Vein endothelial cell (primary cell): ENCODE measurements around the gene SLC66A1. TPM values are rescaled to one million over a fixed set of nuclear protein-coding genes. Genes with fewer than 3 reads are reported as not detected.

Experiments
- small RNA-seq: library from RNA; depleted of rRNA; stranded (forward); fragments of <200 nt; gene quantifications from one replicate; pipeline ENCODE3, GENCODE V24; 2012
- total RNA-seq: library from RNA; depleted of rRNA; stranded (reverse); fragments of >200 nt; gene quantifications from 2 replicates; pipeline ENCODE4 v1.2.3, GENCODE V29; 2012

SLC66A1 gene
- 15.4 and 18.2 TPM in 2 replicates for total RNA-seq

DNA sequence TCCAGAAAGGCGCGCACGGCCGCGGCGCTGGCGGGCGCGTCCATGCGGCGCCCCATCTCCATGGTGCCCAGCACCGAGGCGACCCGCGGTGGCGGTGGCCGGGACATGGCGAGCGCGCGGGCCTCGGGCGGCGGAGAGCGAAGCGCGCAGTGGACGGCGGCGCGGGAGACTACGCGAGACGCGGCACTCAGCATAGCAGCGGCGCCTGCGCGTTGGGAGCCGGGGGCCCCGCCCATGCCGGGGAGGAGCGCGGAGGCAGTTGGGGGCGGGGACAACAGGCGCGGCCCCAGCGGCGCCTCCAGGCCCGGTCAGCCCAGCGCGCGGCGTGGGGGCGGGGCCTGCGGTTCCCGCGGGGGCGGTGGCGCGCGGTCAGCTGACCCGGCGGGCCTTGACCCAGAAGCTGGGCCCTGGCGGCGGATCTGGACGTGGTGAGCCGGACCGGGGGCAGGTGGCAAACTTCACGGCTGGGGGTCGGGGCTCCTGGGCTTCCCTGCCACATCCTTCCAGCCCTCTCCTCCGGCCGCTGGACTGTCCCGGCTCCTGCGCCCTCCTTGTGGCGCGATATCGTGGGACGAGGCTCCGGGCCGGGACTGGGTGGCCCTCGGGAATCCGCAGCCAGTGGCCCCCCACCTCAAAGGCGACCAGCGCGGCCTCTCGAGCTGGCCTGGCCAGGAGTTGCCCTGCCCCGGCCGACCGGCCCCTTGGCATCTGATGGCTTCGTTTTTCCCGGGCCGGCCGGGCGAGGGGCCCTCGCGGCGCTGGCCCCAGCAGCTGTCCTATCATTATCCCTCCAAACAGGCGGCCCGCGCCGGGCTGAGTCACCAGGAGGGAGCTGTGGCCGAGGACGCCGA lies at the start of gene SLC66A1, which contains the start of gene AKR7A2:
Gene SLC66A1 (plus strand): TSS at position 396 of the 851 bp plus-strand sequence. CDS start 5,352 bp downstream, outside the sequence.
Gene AKR7A2 (minus strand): TSS at position 214 of the 851 bp plus-strand sequence. CDS start 20 bp downstream, at position 194.

GRCh38 chr1:19288324-19289241 lies 23.5 kb upstream of the SLC66A1 start, which contains the start of gene AKR7A3:
TSS of gene AKR7A3 (minus strand) at chr1:19288770. CDS start at chr1:19288709, 61 bp downstream.

Small RNA genes lying within 50 kb of the gene (small RNA-seq; reads per million reads assigned to genes)
- not detected for gene RNU6-1099P

Other genes with a start within 250 kb of the SLC66A1 start
- 134 and 160 TPM in 2 replicates for gene UBR4, start 102.1 kb upstream of the SLC66A1 start, total RNA-seq
- gene EMC1, start 60.8 kb upstream of the SLC66A1 start, total RNA-seq: 73.5 and 78.0 TPM in 2 replicates
- gene MRTO4, start 60.5 kb upstream of the SLC66A1 start, total RNA-seq: 35.3 and 46.0 TPM in 2 replicates
- 0.57 and 0.65 TPM in 2 replicates for gene AKR7A3, start 23.6 kb upstream of the SLC66A1 start, total RNA-seq
- gene AKR7A2, start 182 bp upstream of the SLC66A1 start, total RNA-seq: 64.7 and 68.5 TPM in 2 replicates
- 215 and 226 TPM in 2 replicates for gene CAPZB, start 173.2 kb downstream of the SLC66A1 start, total RNA-seq